HEK293 (cell line): ENCODE measurements around the gene CFL1.

Source experiments
- HIC1 ChIP-seq: fragments of 450-650 bp; formaldehyde crosslinking; IDR thresholded peaks from 2 replicates; pipeline ENCODE4 v1.5.1; 2016; ENCODE audit warnings: missing biosample characterization, missing genetic modification characterization
- PATZ1 ChIP-seq: fragments of 450-650 bp; formaldehyde crosslinking; IDR thresholded peaks from 2 replicates; pipeline ENCODE4 v1.5.1; 2016; ENCODE audit warnings: missing biosample characterization, missing genetic modification characterization
- ZBTB11 ChIP-seq: fragments of 450-650 bp; formaldehyde crosslinking; conservative IDR thresholded peaks from 2 replicates; pipeline ENCODE4 v1.5.1; 2016; ENCODE audit warnings: low read depth, missing biosample characterization, missing genetic modification characterization
- ZBTB44 ChIP-seq: fragments of 450-650 bp; IDR thresholded peaks from 2 replicates; pipeline ENCODE4 v1.5.1; 2018; ENCODE audit warnings: missing biosample characterization, mild to moderate bottlenecking, missing genetic modification characterization
- ZBTB6 ChIP-seq: fragments of 450-650 bp; formaldehyde crosslinking; IDR thresholded peaks from 2 replicates; pipeline ENCODE4 v1.5.1; 2017; ENCODE audit warnings: missing biosample characterization, missing genetic modification characterization
- ZFP3 ChIP-seq: fragments of 450-650 bp; formaldehyde crosslinking; IDR thresholded peaks from 2 replicates; pipeline ENCODE4 v1.5.1; 2016; ENCODE audit warnings: low read depth, missing biosample characterization, missing genetic modification characterization
- ZNF138 ChIP-seq: fragments of 450-650 bp; formaldehyde crosslinking; IDR thresholded peaks from 2 replicates; pipeline ENCODE4 v1.5.1; 2016; ENCODE audit warnings: missing biosample characterization, missing genetic modification characterization, borderline replicate concordance
- ZNF2 ChIP-seq: fragments of 450-650 bp; formaldehyde crosslinking; IDR thresholded peaks from 2 replicates; pipeline ENCODE4 v1.5.1; 2016; ENCODE audit warnings: missing biosample characterization, missing genetic modification characterization
- ZNF366 ChIP-seq: fragments of 450-650 bp; formaldehyde crosslinking; conservative IDR thresholded peaks from 2 replicates; pipeline ENCODE4 v1.5.1; 2016; ENCODE audit warnings: missing biosample characterization, missing genetic modification characterization
- ZNF513 ChIP-seq: fragments of 450-650 bp; IDR thresholded peaks from 2 replicates; pipeline ENCODE4 v1.5.1; 2018; ENCODE audit warnings: missing biosample characterization, missing genetic modification characterization
- ZNF626 ChIP-seq: fragments of 450-650 bp; sonication (Bioruptor Pico); formaldehyde crosslinking; IDR thresholded peaks from 2 replicates; pipeline ENCODE4 v1.5.1; 2018; ENCODE audit warnings: missing biosample characterization, missing genetic modification characterization, inconsistent platforms
- ZNF639 ChIP-seq: fragments of 450-650 bp; formaldehyde crosslinking; IDR thresholded peaks from 2 replicates; pipeline ENCODE4 v1.5.1; 2016; ENCODE audit warnings: missing biosample characterization, missing genetic modification characterization
- ZNF692 ChIP-seq: fragments of 450-650 bp; formaldehyde crosslinking; IDR thresholded peaks from 2 replicates; pipeline ENCODE4 v1.5.1; 2016; ENCODE audit warnings: missing biosample characterization, missing genetic modification characterization
- ZNF843 ChIP-seq: fragments of 450-650 bp; formaldehyde crosslinking; IDR thresholded peaks from 2 replicates; pipeline ENCODE4 v1.5.1; 2016; ENCODE audit warnings: missing biosample characterization, missing genetic modification characterization

The CFL1 gene

GRCh38 chr11:65856689-65857499 is 1.1 kb downstream of the CFL1 start (continued):
- peak; percentile 55; the same call in 1 of the 2 replicates for TF ChIP-seq PATZ1 (tag by site-specific recombination)
- TF ChIP-seq ZNF138 (tag by site-specific recombination), result no peak
- 0 out of 2 replicates have a peak, but pooled peaks have one; percentile 34 for TF ChIP-seq ZNF692 (tag by site-specific recombination)
- peak; percentile 88 for TF ChIP-seq ZBTB11 (tag by site-specific recombination)
- TF ChIP-seq ZNF626 (tag by site-specific recombination), result no peak
- TF ChIP-seq ZNF639 (tag by site-specific recombination), result no peak
- TF ChIP-seq HIC1, result no peak; the same call in 1 of the 2 replicates
- TF ChIP-seq ZBTB6 (tag by site-specific recombination), result no peak
- TF ChIP-seq ZBTB44 (tag by site-specific recombination), result no peak
- no peak for TF ChIP-seq ZNF843 (tag by site-specific recombination)
- no peak for TF ChIP-seq ZNF513 (tag by site-specific recombination)
- peak; percentile 69; the same call in 1 of the 2 replicates for TF ChIP-seq ZNF2
- TF ChIP-seq ZFP3 (tag by site-specific recombination), result no peak
- no peak for TF ChIP-seq ZNF366 (tag by site-specific recombination)
